Neural cell (in vitro differentiated cells): ENCODE data around the gene FAF2.

Source experiments
- EP300 ChIP-seq: fragments of 450-650 bp; conservative IDR thresholded peaks from 2 replicates; pipeline ENCODE4 v1.6.1; 2014; ENCODE audit warnings: antibody characterized with exemption, mild to moderate bottlenecking, moderate library complexity; ENCODE audit not compliant: poor library complexity, severe bottlenecking
- EZH2 ChIP-seq: fragments of 200-600, 300-800 bp; shearing (Covaris generic), sonication (generic); IDR thresholded peaks from 2 replicates; pipeline ENCODE4 v1.6.1; 2014; ENCODE audit warnings: antibody characterized with exemption, low read length, borderline replicate concordance, mild to moderate bottlenecking; ENCODE audit not compliant: insufficient read depth, poor library complexity, severe bottlenecking
- POLR2AphosphoS5 ChIP-seq: IDR thresholded peaks from 2 replicates; pipeline ENCODE4 v1.6.1; 2012

DNA sequence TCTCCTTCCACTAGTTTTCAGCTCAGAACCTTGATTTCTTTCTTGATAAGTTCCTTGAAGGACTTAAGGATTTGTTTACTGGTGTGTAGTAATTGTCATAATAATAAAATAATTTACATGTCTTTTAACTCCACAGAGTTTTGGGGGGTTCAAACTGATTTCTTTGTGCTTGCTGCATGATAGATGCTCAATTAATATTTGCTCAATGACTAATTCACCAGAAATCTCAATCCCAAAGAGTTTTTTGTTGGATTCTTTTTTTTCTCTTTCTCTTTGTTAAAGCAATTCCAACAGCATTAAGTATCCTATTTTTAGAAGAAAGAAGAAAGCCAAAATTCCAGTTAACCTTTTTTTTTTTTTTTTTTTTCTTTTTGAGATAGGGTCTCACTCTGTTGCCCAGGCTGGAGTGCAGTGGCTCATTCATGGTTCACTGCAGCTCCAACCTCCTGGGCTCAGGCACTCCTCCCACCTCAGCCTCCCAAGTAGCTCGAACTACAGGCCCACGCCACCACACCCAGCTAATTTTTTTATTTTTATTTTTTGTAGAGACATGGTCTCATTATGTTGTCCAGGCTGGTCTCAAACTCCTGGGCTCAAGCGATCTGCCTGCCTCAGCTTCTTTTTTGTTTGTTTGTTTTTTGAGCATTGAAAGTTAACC, 10.8 kb downstream of the FAF2 start:
- TF ChIP-seq EP300 (no peak), EZH2 (no peak), POLR2AphosphoS5 (no peak)
